IPS DF 19.7 (cell line): ENCODE measurements around the gene AGPS.
"Not testable (repeated sequence)": the region's sequence is repeated elsewhere in the genome, so short reads cannot be mapped to it uniquely, and the experiment has no call there.

Experiments used
- DNase-seq: peaks from one replicate; pipeline ENCODE4 v3.0.0-alpha.2; 2013; ENCODE audit warnings: low read depth, low spot score

AGPS gene

DNA sequence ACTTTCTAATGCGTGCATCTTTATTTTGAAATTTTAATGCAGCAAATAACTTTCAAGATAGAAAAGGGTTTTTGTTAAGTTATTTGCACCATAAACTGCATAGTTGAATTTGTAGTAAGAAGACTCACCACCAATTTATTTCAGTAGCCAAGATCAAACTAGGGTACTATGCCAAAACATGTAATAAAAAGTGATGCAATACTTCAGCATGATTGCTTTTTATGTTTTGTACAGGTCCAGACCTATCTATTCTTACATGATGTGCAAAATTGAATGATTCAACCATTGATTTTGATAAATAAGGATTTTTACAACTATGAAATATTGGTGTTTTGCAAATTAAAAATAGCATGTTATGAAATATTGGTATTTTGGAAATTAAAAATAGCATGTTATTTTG, 26.7 kb downstream of the AGPS start:
- DNase-seq = no peak

DNA sequence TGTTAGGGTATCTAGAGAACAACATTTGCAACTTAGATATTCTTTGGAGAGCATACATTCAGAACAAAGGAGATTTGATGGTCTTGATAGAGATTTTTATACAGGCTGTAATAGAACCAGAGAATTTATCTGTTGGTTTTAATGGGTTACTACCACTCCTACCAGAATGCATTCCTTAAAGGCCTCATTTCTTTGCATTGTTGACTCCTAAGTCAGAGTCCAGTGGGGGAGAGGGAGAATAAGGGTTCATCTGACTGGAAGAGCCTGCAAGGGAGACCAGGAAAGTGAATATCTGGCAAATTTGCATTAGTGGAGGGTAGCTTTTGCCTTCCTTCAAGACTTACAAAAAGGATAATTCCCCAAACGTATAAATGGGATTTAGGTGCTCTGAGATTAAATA, 29.7 kb downstream of the AGPS start:
- DNase-seq = no peak

DNA sequence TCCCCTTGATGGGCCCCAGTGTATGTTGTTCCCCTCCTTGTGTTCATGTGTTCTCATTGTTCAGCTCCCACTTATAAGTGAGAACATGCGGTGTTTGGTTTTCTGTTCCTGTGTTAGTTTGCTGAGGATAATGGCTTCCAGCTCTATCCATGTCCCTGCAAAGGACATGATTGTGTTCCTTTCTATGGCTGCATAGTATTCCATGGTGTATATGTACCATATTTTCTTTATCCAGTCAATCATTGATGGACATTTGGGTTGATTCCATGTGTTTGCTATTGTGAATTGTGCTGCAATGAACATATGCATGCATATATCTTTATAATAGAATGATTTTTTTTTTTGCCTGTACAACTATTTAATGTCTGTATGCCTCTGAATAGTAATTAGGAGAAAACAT, 31.5 kb downstream of the AGPS start:
- DNase-seq = not testable (repeated sequence)

DNA sequence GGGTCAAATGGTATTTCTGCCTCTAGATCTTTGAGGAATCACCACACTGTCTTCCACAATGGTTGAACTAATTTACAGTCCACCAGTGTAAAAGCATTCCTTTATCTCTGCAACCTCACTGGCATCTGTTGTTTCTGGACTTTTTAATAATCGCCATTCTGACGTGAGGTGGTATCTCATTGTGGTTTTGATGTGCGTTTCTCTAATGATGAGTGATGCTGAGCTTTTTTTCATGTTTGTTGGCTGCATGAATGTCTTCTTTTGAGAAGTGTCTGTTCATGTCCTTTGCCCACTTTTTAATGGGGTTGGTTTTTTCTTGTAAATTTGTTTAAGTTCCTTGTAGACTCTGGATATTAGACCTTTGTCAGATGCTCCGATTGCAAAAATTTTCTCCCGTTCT, 32.0 kb downstream of the AGPS start:
- DNase-seq = not testable (repeated sequence)

DNA sequence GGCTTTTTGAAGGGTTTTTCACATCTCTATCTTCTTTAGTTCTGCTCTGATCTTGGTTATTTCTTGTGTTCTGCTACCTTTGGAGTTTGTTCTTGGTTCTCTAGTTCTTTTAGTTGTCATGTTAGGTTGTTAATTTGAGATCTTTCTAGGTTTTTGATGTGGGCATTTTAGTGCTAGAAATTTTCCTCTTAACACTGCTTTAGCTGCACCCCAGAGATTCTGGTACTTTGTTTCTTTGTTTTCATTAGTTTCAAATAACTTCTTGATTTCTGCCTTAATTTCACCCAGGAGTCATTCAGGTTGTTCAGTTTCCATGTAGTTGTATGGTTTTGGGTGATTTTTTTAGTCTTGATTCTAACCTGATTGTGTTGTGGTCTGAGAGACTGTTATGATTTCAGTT, 34.7 kb downstream of the AGPS start:
- no peak for DNase-seq

DNA sequence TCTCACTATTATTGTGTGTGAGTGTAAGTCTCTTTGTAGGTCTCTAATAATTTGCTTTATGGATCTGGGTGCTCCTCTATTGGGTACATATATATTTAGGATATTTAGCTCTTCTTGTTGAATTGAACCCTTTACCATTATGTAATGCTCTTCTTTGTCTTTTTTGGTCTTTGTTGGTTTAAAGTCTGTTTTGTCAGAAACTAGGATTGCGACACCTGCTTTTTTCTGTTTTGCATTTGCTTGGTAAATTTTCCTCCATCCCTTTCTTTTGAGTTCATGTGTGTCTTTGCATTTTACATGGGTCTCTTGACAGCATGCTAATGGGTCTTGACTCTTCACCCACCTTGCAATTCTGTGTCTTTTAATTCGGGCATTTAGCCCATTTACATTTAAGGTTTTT, 35.4 kb downstream of the AGPS start:
- not testable (repeated sequence) for DNase-seq

DNA sequence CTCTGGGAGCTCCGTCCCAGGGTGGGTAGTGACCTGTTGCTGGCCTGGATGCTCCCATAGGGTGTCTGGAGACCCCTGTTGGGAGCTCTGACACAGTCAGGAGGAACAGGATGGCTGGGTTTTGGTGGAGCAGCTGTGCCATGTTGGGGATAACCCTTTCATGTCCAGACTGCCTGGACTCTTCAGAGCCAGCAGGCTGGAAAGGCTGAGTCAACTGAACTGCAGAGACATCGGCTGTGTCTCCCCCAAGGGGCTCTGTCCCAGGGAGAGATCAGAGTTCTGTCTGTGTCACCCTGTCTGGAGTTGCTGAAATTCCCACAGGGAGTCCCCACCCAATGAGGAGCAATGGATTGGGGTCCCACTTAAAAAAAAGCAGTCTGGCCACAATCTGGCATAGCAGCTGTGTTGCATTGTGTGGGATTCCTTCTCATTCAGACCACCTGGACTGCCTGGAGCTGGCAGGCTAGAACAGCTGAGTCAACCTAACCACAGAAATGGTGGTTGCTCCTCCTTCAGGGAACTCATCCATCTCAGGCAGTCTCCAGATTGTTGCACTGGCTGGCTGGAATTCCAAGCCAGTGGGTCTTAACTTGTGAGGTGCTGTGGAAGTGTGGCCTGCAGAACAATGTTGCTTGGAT, 37.2 kb downstream of the AGPS start:
- DNase-seq = no peak

DNA sequence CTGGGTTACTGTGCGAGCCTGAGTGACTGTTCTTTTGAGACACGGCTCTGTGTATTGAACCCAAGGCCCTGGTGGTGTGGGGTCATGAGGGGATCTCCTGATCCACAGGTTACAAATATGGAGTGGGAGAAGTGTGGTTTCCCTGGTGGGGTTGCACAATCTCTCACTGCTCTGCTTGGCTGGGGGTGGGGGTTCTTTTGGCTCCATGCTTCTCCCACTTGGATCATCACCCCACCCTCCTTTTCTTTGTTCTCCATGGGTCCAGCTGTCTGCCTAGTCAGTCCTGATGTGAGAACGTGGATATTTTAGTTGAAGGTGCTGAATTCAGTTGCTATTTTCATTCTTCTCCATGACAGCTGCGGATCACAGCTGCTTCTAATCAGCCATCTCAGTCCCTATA, 37.8 kb downstream of the AGPS start:
- no peak for DNase-seq

DNA sequence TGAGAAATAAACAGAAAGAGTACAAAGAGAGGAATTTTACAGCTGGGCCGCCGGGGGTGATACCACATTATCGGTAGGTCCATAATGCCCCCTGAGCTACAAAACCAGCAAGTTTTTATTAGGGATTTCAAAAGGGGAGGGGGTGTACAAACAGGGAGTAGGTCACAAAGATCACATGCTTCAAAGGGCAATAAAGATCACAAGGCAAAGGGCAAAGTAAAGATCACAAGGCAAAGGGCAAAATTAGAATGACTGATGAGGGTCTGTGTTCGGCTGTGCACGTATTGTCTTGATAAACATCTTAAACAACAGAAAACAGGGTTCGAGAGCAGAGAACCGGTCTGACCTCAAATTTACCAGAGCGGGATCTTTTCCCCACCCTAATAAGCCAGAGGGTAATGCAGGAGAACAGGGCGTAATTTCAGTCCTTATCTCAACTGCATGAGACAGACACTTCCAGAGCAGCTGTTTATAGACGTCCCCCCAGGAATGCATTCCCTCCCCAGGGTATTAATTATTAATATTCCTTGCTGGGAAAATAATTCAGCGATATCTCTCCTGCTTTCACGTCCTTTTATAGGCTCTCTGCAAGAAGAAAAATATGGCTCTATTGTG, 38.6 kb downstream of the AGPS start:
- DNase-seq = not testable (repeated sequence)

DNA sequence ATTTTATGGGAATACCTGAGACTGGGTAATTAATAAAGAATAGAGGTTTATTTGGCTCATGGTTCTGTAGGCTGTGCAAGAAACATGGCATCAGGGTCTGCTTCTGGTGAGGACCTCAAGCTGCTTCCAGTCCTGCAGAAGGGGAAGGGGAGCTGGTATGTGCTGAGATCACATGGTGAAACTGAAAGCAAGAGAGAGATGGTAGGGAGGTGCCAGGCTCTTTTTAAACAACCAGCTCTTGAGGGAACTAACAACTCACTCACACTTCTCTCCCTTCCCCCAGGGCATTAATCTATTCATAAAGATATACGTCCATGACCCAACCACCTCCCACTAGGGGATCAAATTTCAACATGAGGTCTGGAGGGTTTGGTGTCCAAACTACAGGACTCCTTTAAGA, 40.1 kb downstream of the AGPS start:
- DNase-seq = no peak

DNA sequence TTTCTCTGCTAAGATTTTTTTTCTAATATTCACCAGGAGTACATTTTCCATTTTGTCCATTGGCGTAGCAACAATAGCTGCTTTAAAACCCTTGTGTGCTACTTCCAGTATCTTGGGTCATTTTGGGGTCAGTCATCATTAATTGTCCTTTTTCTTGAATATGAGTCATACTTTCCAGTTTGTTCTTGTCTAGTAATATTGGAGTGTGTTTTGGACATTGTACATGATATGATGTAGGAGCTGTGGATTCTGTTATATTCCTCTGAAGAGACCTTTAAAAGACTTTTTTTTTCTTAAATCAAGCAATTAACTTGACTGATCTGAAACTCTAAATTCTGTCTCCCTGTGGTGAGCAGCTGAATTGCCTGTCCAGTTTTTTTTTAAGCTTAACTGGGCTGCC, 40.8 kb downstream of the AGPS start:
- no peak for DNase-seq

DNA sequence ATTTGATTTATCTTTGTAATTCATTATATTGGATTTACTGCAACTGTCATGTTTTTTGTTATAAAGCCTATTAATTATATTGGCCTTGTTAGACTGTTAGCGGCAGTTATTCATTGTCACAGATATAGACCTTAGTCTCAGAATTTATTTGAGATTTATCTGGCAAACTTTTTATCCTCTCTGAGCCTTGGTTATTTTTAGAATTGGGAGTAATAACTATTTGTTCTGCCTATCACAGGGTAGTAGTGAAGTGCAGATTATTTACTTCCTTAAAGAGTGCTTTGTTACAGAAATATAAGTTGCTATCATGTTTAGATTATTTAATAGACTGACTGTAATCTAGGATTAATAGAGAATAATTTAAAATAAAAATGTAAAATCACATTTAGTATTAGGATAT, 41.9 kb downstream of the AGPS start:
- DNase-seq = no peak

DNA sequence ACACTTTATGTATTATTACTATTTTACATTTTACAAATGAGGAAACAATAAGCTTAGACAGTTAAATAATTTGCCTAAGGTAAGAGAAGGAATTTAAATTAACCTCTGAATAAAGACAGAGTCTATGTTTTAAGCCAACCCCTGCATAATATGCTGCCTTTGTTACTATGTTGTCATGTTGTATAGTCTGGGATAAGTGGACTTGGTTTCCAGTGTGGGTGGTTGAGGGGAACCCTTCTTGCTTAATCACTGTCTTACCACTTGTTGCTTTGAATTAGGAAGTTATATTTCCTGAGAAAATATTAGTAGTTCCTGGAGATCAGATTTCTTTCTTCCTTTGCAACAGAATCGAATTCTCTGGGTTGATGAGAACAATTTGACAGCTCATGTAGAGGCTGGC, 52.6 kb downstream of the AGPS start:
- no peak for DNase-seq

DNA sequence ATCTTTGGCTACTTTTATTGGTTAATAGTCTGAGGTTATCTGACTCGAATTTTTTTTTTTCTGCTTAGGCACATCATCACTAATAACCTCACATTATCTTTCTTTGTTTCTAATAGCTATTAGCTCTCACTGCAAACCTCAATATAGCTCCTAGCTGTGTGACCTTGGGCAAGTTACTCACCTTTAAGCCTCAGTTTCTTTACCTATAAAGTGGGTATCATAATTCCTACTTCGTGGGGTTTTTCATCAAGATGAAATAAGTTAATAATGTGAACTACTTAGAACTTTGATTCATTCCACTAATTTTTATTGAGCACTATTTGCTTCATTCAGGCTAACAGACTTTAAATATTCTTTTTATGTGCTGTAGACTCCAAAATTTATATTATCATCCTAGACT, 55.5 kb downstream of the AGPS start:
- DNase-seq = no peak

DNA sequence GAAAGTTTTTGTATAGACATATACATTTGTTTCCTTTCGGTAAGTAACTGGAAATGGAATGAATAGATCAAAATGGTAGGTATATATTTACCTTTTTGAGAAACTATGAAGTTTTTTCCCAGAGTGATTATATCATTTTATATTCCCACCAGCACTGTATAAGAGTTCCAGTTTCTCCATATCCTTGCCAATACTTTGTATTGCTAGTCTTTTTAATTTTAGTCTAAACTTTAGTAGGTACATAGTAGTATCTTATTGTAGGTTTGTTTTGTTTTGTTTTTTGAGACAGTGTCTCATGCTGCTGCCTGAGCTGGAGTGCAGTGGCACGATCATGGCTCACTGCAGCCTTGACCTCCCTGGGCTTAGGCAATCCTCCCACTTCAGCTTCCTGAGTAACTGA, 56.6 kb downstream of the AGPS start:
- DNase-seq = no peak

DNA sequence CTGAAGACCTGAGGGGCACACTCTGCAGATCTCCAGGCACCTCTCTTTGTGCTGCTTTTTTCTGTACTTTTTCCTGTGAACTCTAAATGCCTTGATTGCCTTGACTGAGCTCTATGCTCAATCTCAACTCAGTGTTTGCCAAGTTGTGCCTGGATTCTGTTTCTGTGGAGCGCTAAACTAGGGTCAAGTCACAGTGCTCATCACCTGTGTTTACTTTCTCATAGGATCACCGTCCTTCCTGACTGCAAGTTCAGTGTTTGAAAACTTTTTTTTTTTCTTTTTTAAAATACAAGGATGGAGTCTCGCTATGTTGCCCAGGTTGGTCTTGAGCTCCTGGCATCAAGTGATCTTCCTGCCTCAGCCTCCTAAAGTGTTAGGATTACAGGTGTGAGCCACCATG, 62.6 kb downstream of the AGPS start:
- DNase-seq = no peak

DNA sequence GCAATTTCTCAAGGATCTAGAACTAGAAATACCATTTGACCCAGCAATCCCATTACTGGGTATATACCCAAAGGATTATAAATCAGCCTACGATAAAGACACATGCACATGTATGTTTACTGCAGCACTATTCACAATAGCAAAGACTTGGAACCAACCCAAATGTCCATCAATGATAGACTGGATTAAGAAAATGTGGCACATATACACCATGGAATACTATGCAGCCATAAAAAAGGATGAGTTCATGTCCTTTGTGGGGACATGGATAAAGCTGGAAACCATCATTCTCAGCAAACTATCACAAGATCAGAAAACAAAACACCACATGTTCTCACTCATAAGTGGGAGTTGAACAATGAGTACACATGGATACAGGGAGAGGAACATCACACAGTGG, 67.2 kb downstream of the AGPS start:
- not testable (repeated sequence) for DNase-seq

DNA sequence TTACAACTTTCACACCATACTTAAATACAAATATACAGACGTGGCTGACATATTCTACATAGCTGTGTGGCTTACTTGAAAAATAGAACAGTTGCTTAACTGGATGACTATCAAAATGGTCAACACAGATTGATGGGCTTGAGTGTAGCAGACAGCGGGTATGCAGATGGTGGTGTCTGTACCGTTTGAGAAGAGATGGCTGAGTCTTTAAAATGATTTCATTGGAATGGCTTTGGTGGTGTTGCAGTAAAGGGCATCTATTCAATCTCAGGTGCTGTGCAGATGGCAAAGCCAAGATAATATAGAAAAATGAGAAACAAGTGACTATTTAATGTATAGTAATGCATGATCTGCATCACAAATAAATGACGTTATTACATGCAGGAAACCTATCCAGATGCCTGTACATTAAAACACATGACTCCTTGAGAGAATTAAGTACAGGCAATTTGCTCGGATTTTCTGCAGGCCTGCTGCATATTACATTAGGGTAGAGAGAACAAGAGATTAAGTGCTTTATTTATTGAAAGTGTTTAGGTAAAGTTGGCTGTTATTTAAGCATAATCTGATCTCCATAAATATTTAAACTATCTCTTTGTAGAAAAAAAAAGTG, 68.5 kb downstream of the AGPS start:
- DNase-seq = no peak

DNA sequence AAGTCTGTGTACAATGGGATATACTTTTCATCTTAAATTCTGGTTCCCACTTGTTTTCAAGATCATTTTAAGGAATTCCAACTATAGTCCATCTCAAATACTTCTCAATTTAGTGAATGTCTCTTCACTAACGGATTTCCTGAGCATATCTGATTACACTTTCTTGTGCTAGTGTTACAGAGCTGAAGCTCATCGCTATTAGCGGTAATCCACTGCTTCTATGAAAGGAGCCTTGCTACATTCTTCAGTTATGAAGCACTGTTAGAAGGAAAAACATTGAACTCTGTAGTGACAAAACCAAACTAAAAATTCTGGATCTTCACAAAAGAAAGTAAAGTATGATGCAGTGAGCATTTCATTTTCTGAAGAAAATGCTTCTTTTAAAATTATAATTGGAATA, 72.0 kb downstream of the AGPS start:
- DNase-seq = no peak

DNA sequence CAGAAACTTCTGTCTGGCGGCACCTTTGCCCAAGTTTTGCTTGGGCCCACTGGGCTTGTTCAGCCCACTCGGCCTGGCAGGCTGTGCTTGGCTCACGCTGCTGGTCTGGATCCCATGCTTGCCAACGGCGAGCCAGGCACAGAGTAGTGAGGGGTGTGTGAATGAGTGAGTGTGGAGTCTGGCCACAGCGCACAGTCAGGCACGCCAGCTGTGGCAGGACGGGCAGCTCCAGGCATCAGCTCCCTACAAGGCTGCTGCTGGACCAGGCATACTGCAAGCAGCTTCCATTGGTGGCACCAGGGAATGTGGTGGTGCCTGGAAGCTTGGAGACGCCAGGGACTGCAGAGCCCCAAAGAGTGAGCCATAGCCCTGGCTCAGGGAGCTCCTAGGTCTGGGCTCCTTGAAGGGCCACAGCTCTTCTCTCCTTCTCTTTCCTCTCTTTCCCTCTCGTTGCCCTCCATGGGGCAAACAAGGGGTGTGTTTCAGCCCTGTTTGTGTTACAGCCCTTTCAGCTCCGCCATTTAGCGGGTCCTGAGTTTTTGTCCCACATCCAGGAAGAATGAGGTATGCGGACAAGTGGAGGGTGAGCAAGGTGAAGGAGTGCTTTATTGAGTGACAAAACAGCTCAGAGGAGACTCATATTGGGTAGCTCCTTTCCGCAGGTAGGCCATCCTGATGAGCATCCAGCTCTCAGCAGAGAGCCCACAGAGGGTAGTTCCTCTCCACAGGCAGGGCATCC, 73.0 kb downstream of the AGPS start:
- DNase-seq = no peak

DNA sequence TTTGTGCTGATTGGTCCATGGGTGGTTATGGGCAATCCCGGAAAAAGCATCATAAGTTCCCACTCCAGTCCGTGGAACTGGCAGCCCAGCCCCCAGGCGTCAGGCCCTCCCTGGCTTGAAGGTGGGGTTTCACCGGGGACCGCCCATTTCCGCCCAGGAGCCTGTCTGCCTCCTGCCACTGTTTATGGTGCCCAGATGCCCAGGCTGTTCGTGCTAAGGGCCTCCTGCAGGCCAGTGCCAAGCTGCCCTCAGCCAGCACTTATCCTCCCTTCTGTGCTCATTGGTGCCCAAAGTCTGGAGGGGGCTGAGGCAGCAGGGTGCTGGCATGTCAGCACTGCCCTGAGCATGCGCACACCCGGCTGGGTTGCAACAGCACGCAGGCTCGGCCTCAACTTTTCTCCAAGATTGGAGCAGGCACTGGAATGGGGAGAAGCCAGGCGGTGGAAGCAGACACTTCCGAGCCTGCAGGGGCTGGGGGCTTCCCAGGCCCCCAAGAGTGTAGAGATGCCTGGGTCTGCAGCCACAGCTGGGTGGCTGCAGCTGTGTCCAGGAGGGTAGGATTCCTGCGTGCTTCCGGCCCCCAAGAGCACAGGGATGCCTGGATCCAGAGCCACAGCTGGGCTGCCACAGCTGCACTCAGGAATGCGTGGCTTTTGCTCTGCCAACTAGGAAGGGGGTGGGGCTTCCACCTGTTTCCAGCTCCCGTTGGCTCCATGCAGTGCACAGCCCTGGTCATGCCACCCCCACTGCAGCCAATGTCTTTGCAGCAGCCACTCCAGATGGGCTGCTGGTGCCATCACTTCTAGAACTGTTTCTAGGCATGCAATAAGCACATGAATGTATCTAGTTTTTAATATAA, 74.0 kb downstream of the AGPS start:
- DNase-seq = no peak

DNA sequence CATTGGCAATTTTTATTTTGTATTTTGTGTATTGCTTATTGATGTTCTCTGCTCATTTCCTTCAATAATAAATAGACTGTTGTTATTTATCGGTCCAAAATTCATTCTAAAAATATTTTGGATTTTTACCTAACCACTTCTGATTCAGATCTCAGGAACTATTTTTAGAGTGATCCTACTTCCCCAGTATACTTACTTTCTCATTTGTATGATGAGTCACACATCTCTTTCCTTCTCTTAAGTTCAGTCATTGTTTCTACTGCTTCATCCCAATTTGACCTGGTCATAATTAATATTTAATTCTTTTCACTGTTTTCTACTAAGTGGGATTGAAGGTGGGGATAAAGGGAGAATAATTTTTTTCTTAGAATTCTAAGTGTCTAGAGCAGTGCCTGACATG, 75.1 kb downstream of the AGPS start:
- DNase-seq = no peak
